HG03066 (cell line): ENCODE data around the gene RNASEL.
"Not testable (repeated sequence)": the region's sequence is repeated elsewhere in the genome, so short reads cannot be mapped to it uniquely, and the experiment has no call there.

Experiments used
- ATAC-seq: cut with Tn5 transposase; IDR thresholded peaks from one replicate; pipeline ENCODE4 v1.9.1; 2021; ENCODE audit warnings: low read depth; ENCODE audit not compliant: unreplicated experiment

Gene RNASEL

GRCh38 chr1:182565537-182565936 is 23.5 kb downstream of the RNASEL start:
- ATAC-seq: no peak

- no peak for ATAC-seq
These were observed 24.6 kb downstream of the RNASEL start for GRCh38 chr1:182564406-182565004.

GRCh38 chr1:182563095-182563494 is 26.0 kb downstream of the RNASEL start:
- ATAC-seq: no peak

GRCh38 chr1:182561456-182561855 is 27.6 kb downstream of the RNASEL start:
- no peak for ATAC-seq

- no peak for ATAC-seq
These were observed 28.6 kb downstream of the RNASEL start for GRCh38 chr1:182560392-182560984.

- ATAC-seq: no peak
These were observed 32.8 kb downstream of the RNASEL start for GRCh38 chr1:182556279-182556678.

GRCh38 chr1:182555493-182555892 is 33.6 kb downstream of the RNASEL start:
- ATAC-seq: no peak

- no peak for ATAC-seq
These were observed 36.5 kb downstream of the RNASEL start for GRCh38 chr1:182552527-182552926.

- no peak for ATAC-seq
These were observed 39.2 kb downstream of the RNASEL start for GRCh38 chr1:182549811-182550210.

- ATAC-seq: no peak
These were observed 39.7 kb downstream of the RNASEL start for GRCh38 chr1:182549346-182549745.

- no peak for ATAC-seq
These were observed 55.2 kb downstream of the RNASEL start for GRCh38 chr1:182533896-182534295.

- ATAC-seq: not testable (repeated sequence)
These were observed 60.9 kb downstream of the RNASEL start for GRCh38 chr1:182528206-182528605.

- ATAC-seq: no peak
These were observed 61.4 kb downstream of the RNASEL start for GRCh38 chr1:182527680-182528079.

GRCh38 chr1:182525342-182525741 is 63.7 kb downstream of the RNASEL start:
- no peak for ATAC-seq
